GM13976 (cell line): ENCODE results near the gene ATP6AP1.
"Not testable (repeated sequence)": the region's sequence is repeated elsewhere in the genome, so short reads cannot be mapped to it uniquely, and the experiment has no call there.

Source experiments
- DNase-seq: peaks from one replicate; pipeline ENCODE4 v3.0.0; 2012; ENCODE audit warnings: low spot score
- CTCF ChIP-seq: IDR thresholded peaks from 2 replicates; pipeline ENCODE4 v1.5.1; 2012; ENCODE audit warnings: borderline replicate concordance, mild to moderate bottlenecking; ENCODE audit not compliant: insufficient read depth; ENCODE audit errors: extremely low read depth, missing control alignments, control extremely low read depth
- in situ Hi-C: fragments of 300-500 bp; cut with MboI; formaldehyde crosslinking; loops from one replicate; pipeline ENCODE4 v1.12.0; 2022; ENCODE audit warnings: low sequenced_read_pairs, mixed read lengths, inconsistent platforms; ENCODE audit not compliant: unreplicated experiment

Gene ATP6AP1

GRCh38 chrX:154382483-154383069, 45.9 kb upstream of the ATP6AP1 start:
- no peak for DNase-seq
- TF ChIP-seq CTCF, result no peak
- in situ Hi-C loops, result no loop called here

- DNase-seq, result no peak
- in situ Hi-C loops, result no loop called here
- no peak for TF ChIP-seq CTCF
These were observed 44.9 kb upstream of the ATP6AP1 start for GRCh38 chrX:154383359-154384283.

- no peak for TF ChIP-seq CTCF
- no peak for DNase-seq
- in situ Hi-C loops, result no loop called here
These were observed 44.1 kb upstream of the ATP6AP1 start for GRCh38 chrX:154384284-154384892.

GRCh38 chrX:154388094-154388493, 40.4 kb upstream of the ATP6AP1 start:
- in situ Hi-C loops, DNase-seq: not testable (repeated sequence)

- in situ Hi-C loops, DNase-seq: not testable (repeated sequence)
These were observed 39.8 kb upstream of the ATP6AP1 start for GRCh38 chrX:154388649-154389048.

- in situ Hi-C loops, DNase-seq: not testable (repeated sequence)
These were observed 38.4 kb upstream of the ATP6AP1 start for GRCh38 chrX:154389812-154390747.

- in situ Hi-C loops, DNase-seq: not testable (repeated sequence)
These were observed 32.1 kb upstream of the ATP6AP1 start for GRCh38 chrX:154396363-154396762.

GRCh38 chrX:154396973-154397887, 31.2 kb upstream of the ATP6AP1 start:
- peak; percentile 68 for DNase-seq
- no peak for TF ChIP-seq CTCF
- in situ Hi-C loops, result no loop called here
